Osteoblast (primary cell): Measurements from ENCODE around the gene CTSA. TPM values are rescaled to one million over a fixed set of nuclear protein-coding genes. Genes with fewer than 3 reads are reported as not detected.
"Not testable (repeated sequence)": the region's sequence is repeated elsewhere in the genome, so short reads cannot be mapped to it uniquely, and the experiment has no call there.

Experiments
- DNase-seq: peaks from one replicate; pipeline ENCODE4 v3.0.0; 2011; ENCODE audit warnings: low spot score, mixed read lengths; ENCODE audit not compliant: insufficient read length; ENCODE audit errors: missing footprints
- H2AFZ ChIP-seq: 2 replicates; pipeline ENCODE4 v1.6.0; 2011; ENCODE audit warnings: mild to moderate bottlenecking, low read length
- H3K27ac ChIP-seq: 2 replicates; pipeline ENCODE4 v1.5.1; 2011; ENCODE audit warnings: mild to moderate bottlenecking, low read depth, low read length, moderate library complexity
- H3K27me3 ChIP-seq: 2 replicates; pipeline ENCODE4 v1.6.0; 2012; ENCODE audit warnings: mild to moderate bottlenecking, control low read depth, inconsistent platforms, low read length, moderate library complexity; ENCODE audit not compliant: insufficient read depth
- H3K36me3 ChIP-seq: 2 replicates; pipeline ENCODE4 v1.5.1; 2011; ENCODE audit warnings: mild to moderate bottlenecking, low read length, control low read depth, moderate library complexity; ENCODE audit not compliant: insufficient read depth
- H3K4me1 ChIP-seq: 2 replicates; pipeline ENCODE4 v1.5.1; 2011; ENCODE audit warnings: mild to moderate bottlenecking, low read length, control low read depth, moderate library complexity; ENCODE audit not compliant: insufficient read depth
- H3K4me2 ChIP-seq: 2 replicates; pipeline ENCODE4 v1.6.0; 2011; ENCODE audit warnings: mild to moderate bottlenecking, low read length; ENCODE audit not compliant: insufficient read depth
- H3K4me3 ChIP-seq: fragments of 200-600 bp; sonication (generic); 3 replicates; pipeline ENCODE4 v1.5.1; 2012; ENCODE audit warnings: mild to moderate bottlenecking, low read length, inconsistent platforms; ENCODE audit not compliant: insufficient read depth
- H3K79me2 ChIP-seq: 2 replicates; pipeline ENCODE4 v1.6.0; 2012; ENCODE audit warnings: mild to moderate bottlenecking, low read length, control low read depth, inconsistent platforms; ENCODE audit not compliant: insufficient read depth
- H3K9me3 ChIP-seq: 2 replicates; pipeline ENCODE4 v1.5.1; 2011; ENCODE audit warnings: low read depth, low read length, control low read depth
- H4K20me1 ChIP-seq: 2 replicates; pipeline ENCODE4 v1.6.0; 2012; ENCODE audit warnings: mild to moderate bottlenecking, low read length, control low read depth; ENCODE audit not compliant: insufficient read depth
- total RNA-seq: library from RNA; depleted of rRNA; stranded (reverse); fragments of >200 nt; gene quantifications from 2 replicates; pipeline ENCODE4 v1.2.3, GENCODE V29; 2012
- TF ChIP-seq, protein P1 (sequence below): IDR thresholded peaks from 2 replicates; pipeline ENCODE4 v1.5.1; 2011; ENCODE audit warnings: mild to moderate bottlenecking, low read depth, low read length, moderate library complexity; ENCODE audit errors: extremely low read depth

CTSA gene
- total RNA-seq, 1 donor = 157 TPM

DNA sequence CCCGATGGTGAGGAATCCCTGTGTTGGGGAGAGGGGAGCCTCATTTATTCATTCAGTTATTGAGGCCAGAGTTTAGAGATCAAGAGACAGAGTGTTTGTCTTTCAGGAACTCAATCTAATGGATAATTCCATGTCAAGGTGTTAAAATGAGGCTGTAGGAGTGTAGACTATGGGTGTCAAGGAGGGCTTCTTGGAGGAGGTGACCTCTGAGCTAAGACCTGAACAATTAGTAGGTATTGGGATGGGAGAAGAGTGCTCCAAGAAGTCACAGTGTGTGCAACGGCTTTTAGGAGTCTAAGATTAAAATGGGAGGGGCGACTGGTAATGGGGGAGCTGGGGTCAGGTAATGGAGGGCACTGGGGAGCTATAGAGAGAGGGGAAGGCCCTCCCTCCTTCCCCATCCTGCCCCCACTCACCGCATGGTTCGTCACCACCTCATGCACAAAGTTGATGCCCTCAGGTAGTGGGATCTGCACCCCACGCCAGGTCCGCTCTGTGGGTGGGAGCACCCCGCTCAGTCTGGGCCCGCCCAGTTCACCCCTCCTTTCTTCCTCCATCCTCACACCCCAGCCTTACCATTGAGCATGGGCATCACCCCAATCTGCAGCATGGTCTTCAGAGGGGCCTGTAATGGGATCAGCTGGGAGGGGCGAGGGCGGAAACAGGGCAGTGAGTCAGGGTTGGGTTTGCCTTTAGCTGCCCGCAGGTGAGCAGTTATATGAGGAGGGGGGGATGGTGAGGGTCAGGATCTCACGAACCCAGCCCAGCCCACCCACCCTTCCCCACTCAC lies 8.1 kb downstream of the CTSA start:
- H4K20me1 ChIP-seq = peaks cover 8% of the 10 kb centered on the region
- H3K4me3 ChIP-seq = no peak overlapping the region
- H3K4me1 ChIP-seq = no peaks in the 10 kb centered on the region
- H3K4me2 ChIP-seq = no peak overlapping the region
- peak; percentile 27 for DNase-seq
- H2AFZ ChIP-seq = no peak overlapping the region
- H3K9me3 ChIP-seq = no peaks in the 10 kb centered on the region
- TF ChIP-seq, protein P1, sequence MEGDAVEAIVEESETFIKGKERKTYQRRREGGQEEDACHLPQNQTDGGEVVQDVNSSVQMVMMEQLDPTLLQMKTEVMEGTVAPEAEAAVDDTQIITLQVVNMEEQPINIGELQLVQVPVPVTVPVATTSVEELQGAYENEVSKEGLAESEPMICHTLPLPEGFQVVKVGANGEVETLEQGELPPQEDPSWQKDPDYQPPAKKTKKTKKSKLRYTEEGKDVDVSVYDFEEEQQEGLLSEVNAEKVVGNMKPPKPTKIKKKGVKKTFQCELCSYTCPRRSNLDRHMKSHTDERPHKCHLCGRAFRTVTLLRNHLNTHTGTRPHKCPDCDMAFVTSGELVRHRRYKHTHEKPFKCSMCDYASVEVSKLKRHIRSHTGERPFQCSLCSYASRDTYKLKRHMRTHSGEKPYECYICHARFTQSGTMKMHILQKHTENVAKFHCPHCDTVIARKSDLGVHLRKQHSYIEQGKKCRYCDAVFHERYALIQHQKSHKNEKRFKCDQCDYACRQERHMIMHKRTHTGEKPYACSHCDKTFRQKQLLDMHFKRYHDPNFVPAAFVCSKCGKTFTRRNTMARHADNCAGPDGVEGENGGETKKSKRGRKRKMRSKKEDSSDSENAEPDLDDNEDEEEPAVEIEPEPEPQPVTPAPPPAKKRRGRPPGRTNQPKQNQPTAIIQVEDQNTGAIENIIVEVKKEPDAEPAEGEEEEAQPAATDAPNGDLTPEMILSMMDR = no peak
- peaks cover 40% of the 10 kb centered on the region for H3K36me3 ChIP-seq
- H3K27ac ChIP-seq = no peak overlapping the region
- H3K79me2 ChIP-seq = peaks cover 5% of the 10 kb centered on the region
- no peaks in the 10 kb centered on the region for H3K27me3 ChIP-seq

DNA sequence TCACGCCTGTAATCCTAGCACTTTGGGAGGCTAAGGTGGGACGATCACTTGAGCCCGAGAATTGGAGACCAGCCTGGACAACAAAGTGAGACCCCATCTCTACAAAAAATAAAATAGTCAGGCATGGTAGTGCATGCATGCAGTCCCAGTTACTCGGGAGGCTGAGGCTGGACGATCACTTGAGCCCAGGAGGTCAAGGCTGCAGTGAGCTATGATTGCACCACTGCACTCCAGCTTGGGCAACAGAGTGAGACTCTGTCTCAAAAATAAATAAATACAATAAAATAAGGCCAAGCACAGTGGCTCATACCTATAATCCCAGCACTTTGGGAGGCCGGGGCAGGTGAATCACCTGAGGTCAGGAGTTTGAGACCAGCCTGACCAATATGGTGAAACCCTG lies 10.2 kb downstream of the CTSA start:
- not testable (repeated sequence) for H3K9me3 ChIP-seq, DNase-seq, H3K79me2 ChIP-seq, H3K27ac ChIP-seq, H3K27me3 ChIP-seq, H4K20me1 ChIP-seq, H3K4me2 ChIP-seq, H2AFZ ChIP-seq, H3K4me3 ChIP-seq
- Histone ChIP-seq H3K36me3 (peaks cover 21% of the 10 kb centered on the region), H3K4me1 (peaks cover 11% of the 10 kb centered on the region)

DNA sequence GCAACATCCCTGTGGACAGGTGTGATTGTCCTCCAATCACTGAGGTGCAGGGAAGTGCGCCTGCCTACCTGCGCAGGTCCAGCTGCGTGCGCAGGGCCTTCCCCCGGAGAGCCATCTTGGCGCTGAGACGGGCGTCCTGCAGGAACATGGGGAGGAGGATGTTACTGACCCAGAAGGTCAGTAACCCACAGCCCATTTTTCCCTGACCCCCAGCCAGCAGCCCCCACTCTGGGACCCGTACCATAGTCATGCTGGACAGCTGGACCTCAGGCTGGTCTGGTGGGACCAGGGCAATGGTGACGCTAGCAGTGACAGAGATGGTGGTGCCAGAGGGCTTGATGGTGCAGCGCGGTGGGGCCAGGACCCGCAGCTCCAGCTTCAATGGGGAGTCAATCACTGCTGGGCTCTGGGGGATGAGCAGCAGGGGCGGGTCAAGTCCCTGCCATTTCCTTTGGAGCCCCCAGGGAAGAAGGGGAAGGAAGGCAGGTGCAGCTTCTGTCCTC lies 11.1 kb downstream of the CTSA start:
- peaks cover 11% of the 10 kb centered on the region for H3K4me1 ChIP-seq
- no peak for DNase-seq
- H3K4me3 ChIP-seq = no peak overlapping the region
- H3K36me3 ChIP-seq = peaks cover 15% of the 10 kb centered on the region
- H3K9me3 ChIP-seq = no peaks in the 10 kb centered on the region
- no peaks in the 10 kb centered on the region for H3K79me2 ChIP-seq
- H3K4me2 ChIP-seq = no peak overlapping the region
- peaks cover 3% of the 10 kb centered on the region for H4K20me1 ChIP-seq
- no peak overlapping the region for H3K27ac ChIP-seq
- TF ChIP-seq, protein P1 = no peak
- H3K27me3 ChIP-seq = no peaks in the 10 kb centered on the region
- H2AFZ ChIP-seq = no peak overlapping the region

DNA sequence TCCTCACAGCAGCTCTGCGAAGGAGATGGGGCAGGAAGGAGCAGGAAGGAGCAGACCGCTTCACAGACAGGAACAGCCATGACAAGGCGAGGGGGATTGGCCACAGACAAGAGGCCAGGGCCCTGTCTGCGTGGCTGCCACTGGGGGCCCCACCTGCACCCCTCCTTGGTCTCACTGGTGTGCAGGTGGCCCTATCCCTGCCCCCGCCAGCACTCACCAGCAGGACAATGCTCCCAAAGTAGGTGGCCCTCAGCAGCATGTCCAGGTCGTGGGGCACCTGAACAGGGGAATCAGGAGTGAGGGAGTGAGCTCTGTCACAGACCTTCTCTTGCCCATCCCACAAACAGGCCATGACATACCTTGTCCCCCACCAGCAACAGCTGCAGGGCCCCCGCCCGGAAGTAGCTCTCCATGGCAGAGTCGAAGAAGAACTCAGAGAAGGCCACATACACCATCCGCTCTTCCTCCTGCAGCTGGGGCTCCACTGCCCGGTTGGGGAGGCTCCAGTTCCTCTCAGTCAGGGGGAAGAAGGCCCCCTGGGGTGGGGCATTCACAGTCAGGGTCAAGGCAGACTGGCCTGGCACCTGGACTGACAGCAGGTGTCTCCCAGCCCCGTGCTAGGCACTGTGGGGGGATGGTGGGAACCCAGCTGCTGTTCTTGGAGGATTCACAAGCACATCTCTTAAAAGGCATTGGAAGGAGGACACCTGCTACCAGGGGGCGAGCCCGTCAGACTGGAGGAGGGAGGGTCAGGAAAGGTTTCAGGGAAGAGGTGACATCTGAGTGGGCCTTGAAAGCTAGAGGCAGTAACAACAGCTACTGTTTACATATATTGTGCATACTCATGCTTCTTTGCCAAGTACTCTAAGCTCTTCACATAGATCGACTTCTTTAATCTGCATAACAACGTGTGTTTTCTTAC lies 13.7 kb downstream of the CTSA start:
- Histone ChIP-seq H3K27ac (peak overlapping the region; percentile 70), H3K27me3 (no peaks in the 10 kb centered on the region), H3K9me3 (no peaks in the 10 kb centered on the region), H3K79me2 (no peaks in the 10 kb centered on the region), H3K4me1 (peaks cover 11% of the 10 kb centered on the region), H3K4me2 (no peak overlapping the region), H4K20me1 (no peaks in the 10 kb centered on the region), H2AFZ (no peak overlapping the region), H3K36me3 (no peaks in the 10 kb centered on the region), H3K4me3 (no peak overlapping the region)
- DNase-seq = peak; percentile 14
- TF ChIP-seq, protein P1 = no peak
